Left ventricle myocardium inferior (tissue), 1 donor: ENCODE measurements around the gene TAB2. TPM values are rescaled to one million over a fixed set of nuclear protein-coding genes. Genes with fewer than 3 reads are reported as not detected.
"Not testable (repeated sequence)": the region's sequence is repeated elsewhere in the genome, so short reads cannot be mapped to it uniquely, and the experiment has no call there.

Source experiments
- DNase-seq: peaks from one replicate; pipeline ENCODE4 v3.0.0-alpha.2; 2020
- H3K27ac ChIP-seq: fragments of 200-600 bp; replicated peaks from 2 replicates; pipeline ENCODE4 v1.8.0; 2021
- H3K27me3 ChIP-seq: fragments of 200-600 bp; 2 replicates; pipeline ENCODE4 v1.8.0; 2021; ENCODE audit warnings: low read depth
- H3K36me3 ChIP-seq: fragments of 200-600 bp; 2 replicates; pipeline ENCODE4 v1.8.0; 2021
- H3K4me1 ChIP-seq: fragments of 200-600 bp; 2 replicates; pipeline ENCODE4 v1.8.0; 2021
- H3K4me3 ChIP-seq: fragments of 200-600 bp; 2 replicates; pipeline ENCODE4 v1.8.0; 2021; ENCODE audit warnings: mild to moderate bottlenecking, moderate library complexity
- H3K9me3 ChIP-seq: fragments of 200-600 bp; replicated peaks from 2 replicates; pipeline ENCODE4 v1.8.0; 2021
- CTCF ChIP-seq: fragments of 200-600 bp; IDR thresholded peaks from 2 replicates; pipeline ENCODE4 v1.8.0; 2021; ENCODE audit warnings: antibody characterized with exemption, mild to moderate bottlenecking, borderline replicate concordance
- intact Hi-C: fragments of 100-400 bp; cut with micrococcal nuclease; formaldehyde crosslinking; loops from one replicate; pipeline ENCODE4 v1.11.0; 2022
- total RNA-seq: library from RNA; stranded (reverse); fragmentation: NEBNext Ultra II Directional; extraction: Animal tissue kit (Norgen Biotek cat#: 25700); gene quantifications from one replicate; pipeline ENCODE4 v1.2.1, GENCODE V29; 2021
- donor health status: DM: no; HTN: yes; CAD: no; lungs with severe emphysema.

The TAB2 gene
- total RNA-seq, 1 donor from 2014 or later = 56.7 TPM

- intact Hi-C loops = no loop called here
- DNase-seq = no peak
- no peak for TF ChIP-seq CTCF
- Histone ChIP-seq H3K9me3 (no peaks in the 10 kb centered on the region), H3K27ac (no peak overlapping the region), H3K36me3 (no peaks in the 10 kb centered on the region), H3K4me1 (peaks cover 32% of the 10 kb centered on the region), H3K4me3 (no peak overlapping the region), H3K27me3 (no peaks in the 10 kb centered on the region)
Measured at GRCh38 chr6:149347067-149347466, 29.6 kb downstream of the TAB2 start.

- H3K4me1 ChIP-seq, H3K36me3 ChIP-seq, DNase-seq, intact Hi-C loops, H3K27me3 ChIP-seq, H3K9me3 ChIP-seq, H3K27ac ChIP-seq, H3K4me3 ChIP-seq: not testable (repeated sequence)
Measured at GRCh38 chr6:149349279-149349678, 31.8 kb downstream of the TAB2 start.

GRCh38 chr6:149354009-149354408, 36.5 kb downstream of the TAB2 start:
- Histone ChIP-seq H3K27me3 (no peaks in the 10 kb centered on the region), H3K4me3 (no peak overlapping the region), H3K27ac (no peak overlapping the region), H3K9me3 (no peaks in the 10 kb centered on the region), H3K36me3 (no peaks in the 10 kb centered on the region), H3K4me1 (peaks cover 4% of the 10 kb centered on the region)
- no peak for DNase-seq
- no peak for TF ChIP-seq CTCF
- intact Hi-C loops = no loop called here

GRCh38 chr6:149356081-149356750, 38.7 kb downstream of the TAB2 start:
- DNase-seq = no peak
- Histone ChIP-seq H3K4me3 (no peak overlapping the region), H3K4me1 (peaks cover 11% of the 10 kb centered on the region), H3K27ac (no peak overlapping the region), H3K9me3 (no peaks in the 10 kb centered on the region), H3K27me3 (no peaks in the 10 kb centered on the region), H3K36me3 (no peaks in the 10 kb centered on the region)
- intact Hi-C loops = no loop called here
- TF ChIP-seq CTCF = no peak

- Histone ChIP-seq H3K27ac (no peak overlapping the region), H3K4me3 (no peak overlapping the region), H3K27me3 (no peaks in the 10 kb centered on the region), H3K9me3 (no peaks in the 10 kb centered on the region), H3K36me3 (no peaks in the 10 kb centered on the region), H3K4me1 (peaks cover 11% of the 10 kb centered on the region)
- intact Hi-C loops = no loop called here
- TF ChIP-seq CTCF = no peak
- DNase-seq = no peak
Measured at GRCh38 chr6:149357726-149358538, 40.4 kb downstream of the TAB2 start.

GRCh38 chr6:149359440-149359839, 41.9 kb downstream of the TAB2 start:
- no peak for TF ChIP-seq CTCF
- Histone ChIP-seq H3K4me1 (peaks cover 26% of the 10 kb centered on the region), H3K27me3 (no peaks in the 10 kb centered on the region), H3K27ac (no peak overlapping the region), H3K4me3 (no peak overlapping the region), H3K9me3 (no peaks in the 10 kb centered on the region), H3K36me3 (no peaks in the 10 kb centered on the region)
- intact Hi-C loops = no loop called here
- DNase-seq = no peak
